Stimulated activated CD4-positive, alpha-beta T cell treated with anti-CD3 and anti-CD28 coated beads, Interleukin-2, amount 100 ng/mL, for 4 hours (primary cell): ENCODE measurements around the gene CDKN2B-AS1.
A peak's percentile ranks its signal among the peaks of the same experiment; 100 is the strongest.

Experiments used
- DNase-seq: peaks from one replicate; pipeline ENCODE4 v3.0.0-alpha.2; 2020; ENCODE audit warnings: low read depth

CDKN2B-AS1 gene

DNA sequence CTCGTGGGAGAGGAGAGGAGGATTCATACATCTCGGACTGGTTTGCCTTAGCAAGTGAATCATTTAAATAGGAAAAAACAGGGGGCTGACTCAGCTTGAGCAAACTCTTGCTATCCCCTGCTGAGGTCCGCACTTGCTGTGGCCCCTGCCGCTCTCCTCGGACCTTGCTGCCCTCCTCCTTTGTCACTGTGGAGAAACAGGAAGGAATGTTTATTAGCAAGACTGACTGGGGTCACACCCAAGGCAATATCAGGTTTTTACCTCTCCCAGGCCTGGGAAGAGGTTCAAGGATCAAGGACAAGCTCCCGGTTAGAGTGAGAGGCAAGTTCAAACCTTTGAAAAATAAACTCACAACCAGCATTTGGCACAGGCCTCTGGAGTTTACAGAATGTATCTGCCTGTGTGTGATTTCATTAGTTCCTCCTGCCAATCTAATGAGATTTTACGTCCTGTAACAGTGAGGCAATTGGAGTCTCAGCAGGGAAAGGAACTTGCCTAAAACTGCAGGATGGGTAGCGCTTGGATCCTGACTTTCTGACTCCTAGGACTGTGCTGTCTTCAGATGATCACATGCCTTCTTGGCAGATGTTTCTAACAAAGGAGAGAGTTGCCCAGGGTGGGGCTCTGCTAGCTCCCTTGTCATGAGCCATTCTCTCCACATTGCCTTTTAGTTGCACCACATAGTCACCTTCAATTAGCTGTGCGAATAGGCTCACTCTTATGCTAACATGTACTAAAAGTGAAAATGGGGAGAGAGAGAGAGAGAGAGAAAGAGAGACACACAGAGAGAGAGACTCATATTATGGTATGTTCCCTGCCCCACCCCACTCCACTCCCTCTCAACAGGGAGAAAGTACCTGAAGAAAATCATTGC lies 123.2 kb downstream of the CDKN2B-AS1 start:
- DNase-seq, result no peak

DNA sequence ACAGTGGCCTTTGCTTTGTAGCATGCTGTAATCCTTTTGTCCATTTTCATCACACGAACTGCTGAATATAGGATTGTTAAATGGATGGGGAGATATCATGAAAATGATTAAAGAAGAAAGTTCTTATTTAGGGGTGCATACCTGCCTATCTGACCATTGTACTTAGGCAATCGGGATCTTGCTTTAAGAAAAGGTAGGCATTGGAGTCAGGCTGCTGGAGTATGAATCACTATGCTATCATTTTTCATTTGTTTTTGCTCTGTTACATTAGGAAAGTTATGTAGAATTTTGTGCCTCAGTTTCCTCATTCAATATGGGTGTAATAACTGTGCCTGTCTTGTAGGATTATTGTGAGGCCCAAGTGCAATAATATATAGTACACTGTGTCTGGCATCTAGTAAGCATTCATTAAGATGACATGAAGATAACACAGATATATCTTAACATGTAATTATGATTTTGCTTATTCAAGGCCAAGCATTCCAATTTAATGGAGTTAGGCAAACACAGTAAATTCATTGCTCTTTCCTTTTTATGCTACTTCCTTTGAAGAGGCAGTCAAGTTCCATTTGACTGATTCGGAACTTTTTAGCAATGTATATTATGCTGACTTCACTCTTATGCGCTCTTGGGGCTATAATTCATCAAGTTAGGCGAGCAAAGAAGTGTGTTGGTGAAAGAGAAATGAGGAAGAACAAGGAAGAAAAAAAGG lies 124.4 kb downstream of the CDKN2B-AS1 start:
- no peak for DNase-seq

DNA sequence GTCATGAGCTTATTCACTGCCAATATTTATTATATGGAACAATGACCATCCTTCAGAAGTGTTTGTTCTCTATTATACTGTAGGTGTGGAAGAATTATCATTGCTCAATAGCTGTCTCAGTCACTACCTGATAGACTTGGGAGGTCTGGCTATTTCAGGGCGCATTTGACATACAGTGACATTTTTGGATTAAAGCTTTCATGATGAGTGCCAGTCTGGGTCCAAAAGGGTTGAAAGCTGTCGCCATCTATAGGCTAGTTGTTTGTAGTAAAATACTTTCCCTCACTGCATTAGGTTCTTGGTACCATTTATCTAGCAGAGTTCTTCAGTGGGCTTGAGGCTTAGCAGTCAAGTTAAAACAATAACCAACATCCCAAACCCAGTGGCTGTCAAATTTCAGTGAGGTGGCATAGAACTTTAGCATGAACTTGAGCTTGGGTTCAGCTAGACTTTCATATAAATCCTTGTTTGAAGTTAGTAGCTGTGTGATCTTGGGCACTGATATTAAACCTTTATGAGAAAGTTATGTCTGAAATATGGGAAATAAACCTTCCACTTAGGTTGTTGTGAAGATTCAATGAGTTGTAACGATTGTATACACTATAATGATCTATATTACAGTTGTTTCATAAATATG lies 125.0 kb downstream of the CDKN2B-AS1 start:
- no peak for DNase-seq

DNA sequence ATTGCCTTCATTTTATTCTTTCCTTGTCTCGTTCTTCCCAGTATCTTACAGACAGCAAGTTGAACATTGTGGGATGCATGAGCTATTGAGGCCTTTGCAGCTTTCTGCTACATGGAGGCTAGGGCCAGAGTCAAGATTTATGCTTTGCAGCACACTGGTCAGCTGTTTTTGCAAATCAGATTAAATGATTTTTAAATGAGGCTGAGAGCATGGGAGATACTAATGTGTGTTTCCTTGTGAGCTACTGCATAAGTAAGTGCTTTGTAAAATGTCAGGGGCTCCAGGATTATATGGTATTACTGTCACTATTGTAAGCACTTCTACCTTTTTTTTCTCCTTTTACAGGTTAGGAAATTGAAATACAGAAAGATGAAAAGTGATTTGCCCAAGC lies 125.6 kb downstream of the CDKN2B-AS1 start:
- DNase-seq, result no peak

DNA sequence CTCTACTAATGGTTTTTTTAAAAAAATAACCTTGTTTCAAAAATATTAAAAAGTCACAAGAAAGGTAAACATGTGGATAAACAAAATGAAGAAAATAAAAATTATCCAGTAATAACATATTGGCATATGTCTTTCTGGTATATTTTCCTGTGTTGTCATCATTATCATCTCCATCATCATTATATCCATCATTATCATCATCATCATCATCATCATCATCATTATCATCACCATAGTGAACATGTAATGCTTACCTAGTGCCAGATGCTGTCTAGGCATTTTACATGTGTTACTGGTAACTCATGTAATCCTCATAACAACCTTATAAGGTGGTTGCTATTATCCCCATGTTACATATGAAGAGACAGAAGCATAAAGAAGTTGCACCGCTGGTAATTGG lies 126.0 kb downstream of the CDKN2B-AS1 start:
- no peak for DNase-seq

DNA sequence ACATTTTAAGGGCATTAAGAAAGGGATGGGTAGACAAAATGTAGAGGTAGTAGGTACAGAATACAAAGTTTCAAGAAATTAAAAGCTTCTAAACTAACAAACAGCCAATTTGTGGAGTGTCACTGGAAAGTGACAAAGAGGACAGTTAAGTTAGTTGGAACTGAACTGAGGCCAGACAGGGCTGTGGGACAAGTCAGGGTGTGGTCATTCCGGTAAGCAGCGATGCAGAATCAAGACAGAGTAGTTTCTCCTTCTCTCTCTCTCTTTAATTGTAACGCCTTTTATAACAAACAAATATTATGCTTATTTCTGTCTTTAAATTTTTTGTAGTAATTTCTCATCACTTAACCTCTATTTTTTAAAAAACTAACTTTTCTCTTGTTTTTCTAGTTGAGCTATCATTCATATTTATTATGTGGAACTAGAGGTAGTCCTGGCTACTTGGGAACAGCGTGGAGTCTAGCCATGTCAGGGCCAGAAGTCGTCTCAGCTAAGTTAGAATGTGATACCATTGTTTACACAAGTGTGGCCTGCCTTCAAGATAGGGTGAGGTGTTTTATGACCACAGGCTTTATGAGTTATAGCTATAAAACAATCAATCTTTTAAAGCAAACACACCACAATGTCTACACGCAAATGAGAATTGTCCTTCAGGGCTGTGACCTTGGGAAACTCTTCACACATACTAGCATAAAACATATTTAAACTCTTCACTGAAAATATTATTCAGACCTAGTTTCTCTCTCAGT lies 129.8 kb downstream of the CDKN2B-AS1 start:
- no peak for DNase-seq

DNA sequence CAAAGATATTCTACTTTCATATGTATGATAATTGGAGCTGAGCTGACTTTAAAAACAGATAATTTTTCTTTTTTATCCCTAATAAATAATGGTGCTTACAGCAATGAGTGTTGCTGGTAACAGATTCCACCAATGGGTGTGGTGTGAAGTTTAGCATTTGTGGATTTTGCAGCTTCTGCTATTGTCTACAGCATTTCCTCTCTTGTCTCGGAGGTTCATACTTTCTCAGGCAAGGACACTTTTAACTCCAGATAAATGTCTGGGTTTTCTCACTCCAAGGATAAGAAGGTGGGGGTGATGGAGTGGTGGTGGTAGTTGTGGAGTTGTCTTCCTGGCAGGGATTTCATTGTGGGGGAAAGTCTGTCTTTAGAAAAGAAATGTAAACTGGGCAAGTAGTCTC lies 134.5 kb downstream of the CDKN2B-AS1 start:
- no peak for DNase-seq

DNA sequence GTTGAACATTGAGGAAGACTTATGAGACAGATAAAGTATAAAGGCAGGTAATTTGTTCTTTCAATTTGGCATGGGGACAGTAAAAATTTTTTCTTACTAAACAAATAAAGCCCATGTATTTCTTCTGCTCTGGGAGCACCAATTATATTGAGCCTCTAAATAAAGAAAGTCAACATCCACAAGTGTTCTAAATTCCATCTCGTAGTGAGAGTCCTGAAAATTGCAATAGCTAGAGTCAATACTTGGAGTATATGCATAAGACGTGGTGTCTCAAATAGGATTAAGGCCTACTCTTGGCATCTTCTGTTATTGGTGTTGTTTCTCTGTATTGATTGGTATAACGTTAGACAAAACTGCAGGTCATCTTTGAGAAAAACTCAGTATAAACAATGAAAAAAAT lies 135.0 kb downstream of the CDKN2B-AS1 start:
- no peak for DNase-seq

DNA sequence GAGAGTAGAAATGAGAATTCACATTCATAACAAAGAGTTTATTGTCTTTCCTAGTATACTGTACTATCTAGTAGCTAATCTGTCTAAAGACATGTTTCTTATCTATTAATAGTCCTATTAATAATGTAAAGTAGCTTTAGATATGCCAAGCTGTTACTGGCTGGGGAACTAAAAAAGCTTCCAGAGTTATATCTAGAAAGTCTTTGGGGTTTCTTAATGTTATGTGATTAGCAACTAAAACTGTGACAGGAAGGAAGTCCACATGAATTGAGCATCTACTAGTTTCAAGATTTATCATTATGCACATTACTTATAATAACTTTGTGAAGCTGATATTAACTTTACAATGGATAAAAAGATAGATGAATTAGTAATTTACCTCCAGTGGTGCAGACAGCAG lies 137.2 kb downstream of the CDKN2B-AS1 start:
- no peak for DNase-seq

DNA sequence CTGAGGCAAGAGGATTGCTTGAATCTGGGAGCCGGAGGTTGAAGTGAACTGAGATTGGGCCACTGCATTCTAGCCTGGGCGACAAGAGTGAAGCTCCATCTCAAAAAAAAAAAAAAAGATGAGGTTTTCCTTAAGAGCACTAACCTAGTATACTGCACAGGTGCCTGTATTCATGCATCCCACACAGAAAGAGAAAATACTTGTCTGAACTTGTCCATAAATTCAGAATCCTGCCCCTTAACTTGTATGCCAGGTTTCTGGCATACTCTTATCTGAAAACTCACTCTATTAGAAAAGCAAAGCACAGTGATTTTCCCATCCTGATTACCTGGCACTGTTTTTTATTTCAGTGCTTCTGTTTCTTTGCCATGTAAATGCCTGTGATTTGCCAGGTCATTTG lies 139.8 kb downstream of the CDKN2B-AS1 start:
- DNase-seq, result no peak

DNA sequence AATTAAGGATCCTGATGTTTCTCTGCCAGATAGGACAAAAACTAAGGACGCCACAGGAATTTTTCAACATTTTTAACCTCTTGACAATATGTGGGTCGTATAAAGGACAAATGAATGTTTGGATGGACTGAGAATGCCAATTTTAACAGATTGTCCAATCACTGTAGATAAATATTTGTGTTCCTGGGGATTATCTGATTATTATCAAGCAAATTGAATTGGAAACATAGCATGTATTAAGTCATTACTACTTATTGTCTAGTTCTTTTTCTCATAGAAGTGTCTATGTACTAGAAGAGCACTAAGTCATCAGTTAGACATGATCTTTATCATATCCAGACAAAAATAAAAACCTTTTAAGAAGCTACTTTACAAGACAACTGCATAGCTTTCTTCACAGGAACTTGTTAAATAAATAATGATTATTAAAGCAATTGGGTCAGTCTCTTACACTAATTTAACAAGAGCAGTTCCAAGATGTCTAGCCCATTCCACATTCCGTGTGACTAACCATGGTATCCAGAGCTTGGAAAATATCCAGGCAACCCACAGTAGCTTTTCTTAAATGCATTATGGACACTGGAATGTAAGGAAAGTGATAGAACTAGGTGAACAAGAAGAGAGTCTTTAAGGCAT lies 142.0 kb downstream of the CDKN2B-AS1 start:
- DNase-seq, result no peak

DNA sequence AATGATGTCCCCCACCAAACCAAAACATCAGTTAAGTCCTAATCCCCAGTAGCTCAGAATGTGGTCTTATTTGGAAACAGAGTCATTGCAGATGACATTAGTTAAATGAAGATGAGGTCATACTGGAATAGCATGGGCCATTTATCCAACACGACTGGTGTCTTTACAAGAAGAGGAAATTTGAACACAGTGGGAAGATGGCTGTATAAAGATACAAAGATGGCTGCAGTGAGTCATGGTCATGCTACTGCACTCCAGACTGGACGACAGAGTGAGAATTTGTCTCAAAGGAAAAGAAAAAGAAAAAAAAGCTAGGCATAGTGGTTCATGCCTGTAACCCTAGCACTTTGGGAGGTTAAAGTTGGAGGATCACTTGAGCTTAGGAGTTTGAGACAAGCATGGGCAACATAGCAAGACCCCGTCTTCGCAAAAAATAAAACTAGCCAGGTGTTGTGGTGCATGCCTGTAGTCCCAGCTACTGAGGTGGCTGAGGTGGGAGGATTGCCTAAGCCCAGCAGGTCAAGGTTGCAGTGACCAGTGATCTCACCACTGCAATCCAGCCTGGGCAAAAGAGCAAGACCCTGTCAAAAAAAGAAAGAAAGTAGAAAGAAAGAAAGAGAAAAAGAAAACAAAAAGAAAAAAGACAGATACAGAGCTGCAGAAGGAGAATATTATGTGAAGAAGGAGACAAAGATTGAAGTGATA lies 144.5 kb downstream of the CDKN2B-AS1 start:
- no peak for DNase-seq

DNA sequence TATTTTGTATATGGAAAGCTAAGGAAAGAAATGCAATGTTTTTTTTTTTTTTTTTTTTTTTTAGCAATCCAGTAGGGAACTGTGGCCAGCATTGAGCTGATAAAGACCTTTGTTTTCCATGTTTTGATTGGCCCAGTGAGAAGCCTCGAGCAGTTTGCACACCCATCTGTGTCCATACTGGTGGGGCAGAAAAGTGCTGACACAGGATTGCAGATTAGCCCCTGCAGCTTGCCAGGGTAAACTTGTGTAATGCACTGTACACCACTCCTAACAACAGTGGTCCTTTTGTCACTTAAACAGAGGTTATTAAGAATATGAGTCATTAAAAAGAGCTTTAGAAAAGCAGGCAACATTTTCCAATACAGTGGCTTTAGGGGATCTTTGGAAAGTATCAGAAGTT lies 147.3 kb downstream of the CDKN2B-AS1 start:
- no peak for DNase-seq

DNA sequence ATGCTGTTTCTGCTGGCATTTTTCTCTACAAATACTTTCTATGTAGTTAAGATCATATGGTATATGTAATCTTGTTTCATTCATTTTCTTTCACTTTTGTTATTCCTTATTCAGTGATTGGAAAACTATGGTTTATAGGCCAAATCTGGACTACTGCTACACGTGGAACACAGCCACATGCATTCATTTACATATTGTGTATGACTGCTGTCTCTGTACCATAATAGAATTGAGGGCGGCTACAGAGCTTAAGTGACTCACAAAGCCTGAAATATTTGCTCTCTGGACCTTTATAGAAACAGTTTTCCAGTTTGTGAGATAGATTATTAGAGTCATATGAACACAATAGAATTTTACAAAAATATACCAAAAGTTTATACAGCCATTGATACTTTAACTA lies 148.1 kb downstream of the CDKN2B-AS1 start:
- no peak for DNase-seq

DNA sequence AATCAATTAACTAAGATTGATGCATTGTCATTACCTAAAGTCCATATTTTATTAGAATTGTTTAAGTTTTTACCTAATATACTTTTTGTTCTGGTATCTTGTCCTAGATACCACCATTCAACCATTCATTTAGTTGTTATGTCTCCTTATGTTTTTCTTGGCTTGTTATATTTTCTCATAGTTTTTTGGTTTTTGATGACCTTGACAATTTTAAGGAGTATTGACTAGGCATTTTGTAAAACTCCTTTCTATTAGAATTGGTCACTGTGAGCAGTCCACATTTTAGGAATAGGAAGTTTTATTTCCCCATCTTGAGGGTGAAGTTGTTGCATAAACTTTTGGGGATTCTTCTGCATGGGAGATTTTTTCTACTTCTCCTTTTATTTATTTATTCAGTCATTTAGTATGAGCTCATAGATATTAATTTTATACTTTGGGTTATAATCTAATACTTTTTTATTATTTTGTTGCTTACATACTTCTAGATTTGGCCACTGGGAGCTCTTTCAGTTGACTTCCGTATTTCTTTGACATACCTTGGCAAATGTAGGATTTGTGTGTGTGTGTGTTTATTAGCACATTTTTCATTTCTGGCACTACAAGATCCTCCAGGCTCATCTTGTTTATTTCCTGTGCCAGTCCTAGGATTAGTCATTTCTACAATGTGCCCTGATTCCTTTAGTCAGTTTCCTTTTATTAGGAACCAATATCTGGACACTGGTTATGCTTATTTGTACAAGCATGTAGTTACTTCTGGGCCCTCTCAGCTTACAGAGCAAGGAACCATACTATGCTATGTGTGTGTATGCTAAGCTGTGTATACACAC lies 149.4 kb downstream of the CDKN2B-AS1 start:
- DNase-seq, result no peak

DNA sequence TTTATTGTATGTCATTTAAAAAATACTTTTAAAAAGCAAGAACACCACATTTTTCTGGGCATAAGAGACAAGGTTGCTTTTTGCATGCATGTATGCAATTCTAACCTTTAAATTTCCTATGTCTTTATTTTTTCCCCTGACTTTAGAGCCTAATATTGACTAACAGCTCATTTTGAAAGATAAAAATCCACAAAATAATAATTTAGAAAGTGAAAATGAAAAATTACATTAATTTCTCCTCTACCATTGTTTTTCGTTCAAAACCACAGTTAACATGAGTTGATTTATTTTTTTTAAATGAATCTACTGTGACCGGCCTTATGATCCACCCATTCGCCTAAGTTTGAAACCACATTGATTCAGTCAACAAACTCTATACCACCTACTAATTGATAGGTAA lies 152.0 kb downstream of the CDKN2B-AS1 start:
- DNase-seq, result no peak

DNA sequence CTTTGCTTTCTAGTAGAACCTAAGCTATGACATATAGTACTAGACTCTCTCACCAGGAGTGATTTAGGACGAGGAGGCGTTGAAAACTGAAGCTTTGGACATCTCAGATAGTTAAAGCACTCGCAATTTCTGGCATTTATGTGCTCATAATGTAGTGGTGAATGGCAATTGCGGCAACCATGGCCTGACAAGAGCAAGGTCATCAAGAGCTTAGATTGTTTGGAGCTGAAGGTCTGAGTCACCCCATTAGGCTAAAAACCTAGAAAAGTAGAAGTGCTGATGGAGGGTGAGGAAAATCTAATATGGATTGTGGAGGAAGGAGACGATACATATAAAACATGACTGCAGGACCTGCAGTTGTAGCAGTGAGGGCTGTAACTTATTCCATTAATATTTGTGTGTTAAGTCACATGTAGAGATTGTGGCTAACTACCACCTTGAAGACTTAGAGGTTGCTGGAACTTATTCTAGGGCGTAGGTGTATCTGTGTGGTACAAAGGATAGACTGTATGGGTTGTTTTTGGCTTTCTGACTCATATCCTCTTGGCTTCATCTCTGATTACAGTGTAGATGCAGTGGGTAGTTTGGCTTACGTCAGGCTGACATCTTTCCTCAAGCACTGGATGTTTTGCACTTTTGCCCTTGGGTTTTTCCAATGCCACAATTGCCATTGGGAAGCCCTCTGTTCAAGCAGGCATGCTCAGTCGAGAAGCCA lies 153.4 kb downstream of the CDKN2B-AS1 start:
- peak; percentile 8 for DNase-seq

DNA sequence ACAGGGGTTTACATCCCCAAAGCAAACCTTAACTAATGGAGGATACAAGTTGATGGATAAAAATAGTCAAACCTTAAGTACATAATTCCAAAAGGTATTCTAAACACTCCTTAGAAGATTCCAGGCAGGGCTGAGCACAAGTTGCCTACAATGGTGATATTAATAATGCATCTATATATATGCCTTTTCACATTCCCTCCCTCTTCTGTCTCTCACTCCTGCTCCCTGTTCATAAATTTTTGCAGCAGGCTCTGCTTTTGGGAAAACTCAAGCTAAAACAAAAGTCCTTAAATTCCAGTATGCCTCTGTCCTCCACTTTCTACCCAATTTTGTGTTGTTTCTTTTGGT lies 153.9 kb downstream of the CDKN2B-AS1 start:
- DNase-seq, result no peak

DNA sequence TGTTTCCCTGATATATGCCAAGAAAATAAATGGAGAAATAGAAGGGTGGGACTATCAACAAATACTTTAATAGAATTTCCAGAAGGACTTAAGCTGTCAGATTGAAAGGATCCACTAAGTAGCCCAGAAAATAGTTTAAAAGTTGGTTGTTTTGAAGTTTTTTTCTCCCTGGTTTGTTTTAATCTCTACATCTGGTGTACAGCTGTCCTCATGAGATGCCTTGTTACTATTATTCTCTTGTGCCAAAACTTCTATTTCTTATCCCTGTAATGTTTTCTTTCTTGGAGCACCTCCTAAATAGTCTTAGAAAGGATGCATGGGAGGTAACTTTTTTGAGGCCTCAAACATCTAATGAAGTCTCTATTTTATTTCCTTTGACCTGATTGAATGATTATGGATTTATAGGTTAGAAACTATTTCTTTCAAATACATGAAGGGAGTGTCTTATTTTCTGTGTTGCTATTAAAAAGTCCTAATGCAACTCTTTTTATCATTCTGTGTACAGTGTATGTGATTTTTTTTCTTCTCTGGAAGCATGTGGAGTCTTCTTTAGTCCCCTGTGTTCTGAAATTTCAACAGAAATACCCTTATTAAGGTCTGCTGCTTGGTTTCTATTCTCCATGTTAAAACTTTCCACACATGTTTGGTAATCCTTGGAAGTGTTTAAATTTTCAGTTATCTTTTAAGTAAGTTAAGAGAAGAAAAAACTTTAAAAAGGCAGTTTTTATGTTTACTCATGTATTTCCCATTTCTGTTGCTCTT lies 154.5 kb downstream of the CDKN2B-AS1 start:
- no peak for DNase-seq
